ENCODE measurements around the gene F3. TPM values are rescaled to one million over a fixed set of nuclear protein-coding genes. Genes with fewer than 3 reads are reported as not detected.

Gene F3
- polyA plus RNA-seq, 1 donor (not counting 4 experiments of a cell fraction or from before 2014, with no cell fraction given) = 1,409 TPM

DNA sequence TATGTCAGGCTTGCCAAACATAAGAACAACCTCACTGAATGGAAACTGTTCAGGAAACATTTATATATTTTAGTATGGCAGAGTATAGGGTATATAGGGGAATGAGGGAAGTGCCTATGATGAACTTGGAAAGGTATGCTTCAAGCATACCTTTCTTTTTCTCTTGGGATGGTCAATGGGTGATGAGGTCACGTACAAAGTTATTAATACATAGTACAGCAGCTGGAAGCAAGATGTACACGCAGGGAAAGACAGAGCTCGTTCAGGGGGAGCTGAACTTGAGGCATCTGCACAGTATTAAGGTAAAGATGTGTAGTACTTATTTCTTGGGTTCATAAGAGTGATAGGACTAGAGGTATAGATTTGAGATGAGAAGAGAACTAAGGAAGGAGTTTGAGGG is 61.9 kb downstream of the F3 start:
- H3K36me3 ChIP-seq (ENCODE audit: control insufficient read depth in 2 of 2, extremely low read depth in 1 of 2, insufficient read depth in 2 of 2, low read length in 2 of 2) = peaks cover 0 to 3% of the 10 kb centered on the region in 2 experiments
- FAIRE-seq = no peak
- no peak overlapping the region for H3K27ac ChIP-seq (ENCODE audit: control insufficient read depth, insufficient read depth, low read length)
- H3K9ac ChIP-seq (ENCODE audit: control insufficient read depth, extremely low read depth, insufficient read depth, low read length) = no peak overlapping the region
- H3K9me1 ChIP-seq (ENCODE audit: control insufficient read depth, extremely low read depth, insufficient read depth, low read length) = no peaks in the 10 kb centered on the region
- no peaks in the 10 kb centered on the region for H3K4me1 ChIP-seq (ENCODE audit: control insufficient read depth, extremely low read depth, insufficient read depth, low read length)
- H3K79me2 ChIP-seq (ENCODE audit: control insufficient read depth, insufficient read depth, low read length) = no peaks in the 10 kb centered on the region
- no peaks in the 10 kb centered on the region for H3K9me3 ChIP-seq (ENCODE audit: control insufficient read depth, low read depth, low read length)
- H3K4me3 ChIP-seq (ENCODE audit: control insufficient read depth in 2 of 3, extremely low read depth in 1 of 3, insufficient read depth in 2 of 3, low read depth in 1 of 3, low read length in 3 of 3) = no peak overlapping the region
- TF ChIP-seq EZH2 (IDR thresholded peaks at IDR 0.05; ENCODE audit: low read length) = no peak
- TF ChIP-seq, protein P1, sequence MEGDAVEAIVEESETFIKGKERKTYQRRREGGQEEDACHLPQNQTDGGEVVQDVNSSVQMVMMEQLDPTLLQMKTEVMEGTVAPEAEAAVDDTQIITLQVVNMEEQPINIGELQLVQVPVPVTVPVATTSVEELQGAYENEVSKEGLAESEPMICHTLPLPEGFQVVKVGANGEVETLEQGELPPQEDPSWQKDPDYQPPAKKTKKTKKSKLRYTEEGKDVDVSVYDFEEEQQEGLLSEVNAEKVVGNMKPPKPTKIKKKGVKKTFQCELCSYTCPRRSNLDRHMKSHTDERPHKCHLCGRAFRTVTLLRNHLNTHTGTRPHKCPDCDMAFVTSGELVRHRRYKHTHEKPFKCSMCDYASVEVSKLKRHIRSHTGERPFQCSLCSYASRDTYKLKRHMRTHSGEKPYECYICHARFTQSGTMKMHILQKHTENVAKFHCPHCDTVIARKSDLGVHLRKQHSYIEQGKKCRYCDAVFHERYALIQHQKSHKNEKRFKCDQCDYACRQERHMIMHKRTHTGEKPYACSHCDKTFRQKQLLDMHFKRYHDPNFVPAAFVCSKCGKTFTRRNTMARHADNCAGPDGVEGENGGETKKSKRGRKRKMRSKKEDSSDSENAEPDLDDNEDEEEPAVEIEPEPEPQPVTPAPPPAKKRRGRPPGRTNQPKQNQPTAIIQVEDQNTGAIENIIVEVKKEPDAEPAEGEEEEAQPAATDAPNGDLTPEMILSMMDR (optimal IDR thresholded peaks at IDR 0.05 in 1 of 3, IDR thresholded peaks at IDR 0.05 in 1 of 3, conservative IDR thresholded peaks at IDR 0.05 in 1 of 3; ENCODE audit: extremely low read depth in 1 of 3, insufficient read depth in 2 of 3, low read length in 3 of 3) = no peak
- no peak overlapping the region for H3K4me2 ChIP-seq (ENCODE audit: control insufficient read depth, extremely low read depth, insufficient read depth, low read depth, low read length)
- dilution Hi-C loops (cut with MboI; ENCODE audit: extremely low pct_ligation_motif_present, low sequenced_read_pairs) = no loop called here
- H4K20me1 ChIP-seq (ENCODE audit: control insufficient read depth, extremely low read depth, insufficient read depth, low read length) = no peaks in the 10 kb centered on the region
- no peak for DNase-seq (ENCODE audit: low read depth, low spot score)
- H3K27me3 ChIP-seq (ENCODE audit: control insufficient read depth, extremely low read depth, insufficient read depth, low read length) = no peaks in the 10 kb centered on the region
- no peak overlapping the region for H2AFZ ChIP-seq (ENCODE audit: control insufficient read depth, low read length)

Other genes with a start within 250 kb of the F3 start
- 18.3 to 34.9 TPM (median 19.4 TPM) in 3 replicates for gene ABCD3, start 123.4 kb downstream of the F3 start, polyA plus RNA-seq